IPS-11a (cell line): Measurements from ENCODE around the gene TRMO.
A peak's percentile ranks its signal among the peaks of the same experiment; 100 is the strongest.
"Not testable (repeated sequence)": the region's sequence is repeated elsewhere in the genome, so short reads cannot be mapped to it uniquely, and the experiment has no call there.

Experiments used
- H3K4me3 ChIP-seq: one replicate; pipeline ENCODE4 v1.5.1; 2013; ENCODE audit warnings: low read depth, low read length, control low read depth

TRMO gene

GRCh38 chr9:97921959-97922724, at the start of gene TRMO:
TSS of gene TRMO (minus strand) at chr9:97922500. CDS start at chr9:97922493, 7 bp downstream.
- peak within 1 kb of the TSS; percentile 82 for H3K4me3 ChIP-seq

DNA sequence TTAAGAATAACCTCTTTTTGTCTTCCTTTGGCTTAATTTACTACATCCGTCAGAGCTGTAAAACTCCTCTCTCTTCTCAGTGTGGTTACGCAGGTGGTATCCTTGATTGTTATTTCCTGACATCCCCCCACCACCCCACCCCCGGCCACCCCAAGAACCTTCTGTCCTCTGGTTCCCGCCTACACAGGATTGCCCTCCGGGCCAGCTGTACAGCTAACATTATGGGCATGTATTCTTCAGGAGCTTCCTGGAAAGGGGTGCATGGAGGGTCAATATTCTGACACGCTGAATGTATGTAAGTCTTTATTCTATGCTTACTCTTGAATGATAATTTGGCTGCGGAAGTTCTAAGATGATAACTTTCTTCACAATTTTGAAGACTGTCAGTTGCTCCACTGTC, 47.9 kb upstream of the TRMO start:
- H3K4me3 ChIP-seq, result no peak overlapping the region

GRCh38 chr9:97969014-97969413, 46.7 kb upstream of the TRMO start:
- H3K4me3 ChIP-seq, result no peak overlapping the region

DNA sequence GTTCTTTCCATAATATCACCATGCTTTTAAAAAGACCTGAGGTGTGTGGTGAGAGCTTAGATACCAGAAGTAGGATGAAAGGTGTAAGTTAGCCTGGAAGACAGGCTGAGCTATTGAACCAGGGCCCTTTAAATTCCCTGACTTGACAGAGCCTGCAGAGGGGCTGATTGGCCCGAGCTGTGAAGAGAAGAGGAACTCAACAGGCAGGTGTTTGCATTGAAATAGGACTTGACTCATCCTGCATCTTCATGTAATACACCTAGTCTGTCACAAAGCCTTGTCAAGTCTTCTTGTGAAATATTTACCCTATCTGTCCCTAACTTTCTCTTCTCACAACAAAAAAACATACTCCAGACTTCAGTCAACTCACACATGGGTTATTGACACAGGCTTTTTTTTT, 44.2 kb upstream of the TRMO start:
- no peak overlapping the region for H3K4me3 ChIP-seq

DNA sequence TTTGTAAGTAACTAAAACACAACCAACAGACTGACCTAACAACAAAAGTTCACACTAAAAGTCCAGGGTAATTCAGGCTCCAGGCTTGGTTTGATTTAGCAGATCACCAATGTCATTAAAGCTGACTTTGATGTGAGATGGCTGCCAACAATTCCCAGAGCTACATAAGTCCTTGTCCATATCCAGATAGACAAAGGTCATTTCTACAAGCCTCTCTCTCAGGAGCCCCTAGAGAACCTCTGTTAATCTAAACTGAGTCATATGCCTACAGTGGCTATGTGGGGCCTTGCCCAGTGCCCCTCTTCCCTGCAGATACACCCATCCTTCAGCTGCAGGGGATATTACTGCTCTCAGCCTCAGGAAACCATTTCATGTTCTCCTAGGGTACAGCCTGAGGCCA, 42.6 kb upstream of the TRMO start:
- H3K4me3 ChIP-seq, result no peak overlapping the region

GRCh38 chr9:97963232-97963631, 40.9 kb upstream of the TRMO start:
- no peak overlapping the region for H3K4me3 ChIP-seq

- H3K4me3 ChIP-seq, result no peak overlapping the region
Measured at GRCh38 chr9:97962575-97962974, 40.3 kb upstream of the TRMO start.

DNA sequence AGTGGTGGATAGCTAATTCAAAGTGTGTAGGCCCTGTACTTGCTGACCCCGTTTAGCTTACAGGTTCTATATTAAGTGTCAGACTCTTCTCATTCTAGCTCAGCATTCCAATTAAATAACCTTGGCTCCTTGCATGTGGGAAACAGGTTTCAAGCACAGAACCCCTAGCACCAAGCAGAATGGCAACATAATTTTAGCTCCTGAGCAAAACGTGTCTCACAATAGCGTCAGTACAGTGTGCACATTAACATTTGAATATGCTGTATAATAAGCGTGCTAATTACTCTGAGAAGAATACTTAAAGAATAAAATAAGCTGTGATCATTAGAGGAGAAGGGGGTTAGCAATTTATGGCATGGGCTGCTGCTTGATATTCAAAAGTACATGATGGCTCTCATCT, 39.8 kb upstream of the TRMO start:
- no peak overlapping the region for H3K4me3 ChIP-seq

DNA sequence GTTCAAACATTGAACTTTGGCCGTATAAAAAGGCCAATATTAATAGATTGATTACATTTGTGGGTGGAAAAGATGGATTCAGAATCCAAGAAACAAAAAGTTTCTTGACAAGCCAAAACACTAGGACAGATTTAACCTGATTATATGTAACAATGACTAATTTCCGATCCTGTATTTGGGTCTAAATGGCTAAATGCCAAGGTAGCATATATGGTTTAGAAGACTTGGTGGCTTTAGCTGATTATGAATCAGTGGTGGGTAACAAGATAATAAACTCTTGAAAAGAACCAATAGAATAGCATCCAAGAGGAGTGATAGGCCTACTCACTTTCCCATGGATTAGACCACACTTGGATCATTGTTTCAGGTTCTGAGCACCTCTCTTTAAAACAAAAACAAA, 39.1 kb upstream of the TRMO start:
- no peak overlapping the region for H3K4me3 ChIP-seq

GRCh38 chr9:97960678-97961328, 38.5 kb upstream of the TRMO start:
- not testable (repeated sequence) for H3K4me3 ChIP-seq

DNA sequence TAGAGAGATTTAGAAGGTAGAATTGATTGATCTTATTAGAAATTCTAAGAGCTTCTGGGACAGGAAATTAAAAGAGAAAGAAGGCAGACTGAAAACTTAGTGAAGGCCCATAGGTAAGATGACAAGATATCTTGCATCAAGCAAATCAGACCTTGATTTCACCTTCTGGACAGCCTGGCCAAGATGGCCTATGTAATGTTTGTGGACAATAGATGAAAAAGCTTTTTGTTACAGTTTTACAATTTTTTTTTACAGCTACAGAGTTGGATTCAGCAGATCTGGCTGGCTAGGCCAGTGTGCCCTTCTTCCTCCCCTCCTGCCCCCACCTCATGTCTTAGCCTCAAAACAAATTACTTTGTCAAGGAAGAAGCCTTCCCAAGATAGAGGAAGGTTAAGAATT, 37.3 kb upstream of the TRMO start:
- H3K4me3 ChIP-seq, result no peak overlapping the region

DNA sequence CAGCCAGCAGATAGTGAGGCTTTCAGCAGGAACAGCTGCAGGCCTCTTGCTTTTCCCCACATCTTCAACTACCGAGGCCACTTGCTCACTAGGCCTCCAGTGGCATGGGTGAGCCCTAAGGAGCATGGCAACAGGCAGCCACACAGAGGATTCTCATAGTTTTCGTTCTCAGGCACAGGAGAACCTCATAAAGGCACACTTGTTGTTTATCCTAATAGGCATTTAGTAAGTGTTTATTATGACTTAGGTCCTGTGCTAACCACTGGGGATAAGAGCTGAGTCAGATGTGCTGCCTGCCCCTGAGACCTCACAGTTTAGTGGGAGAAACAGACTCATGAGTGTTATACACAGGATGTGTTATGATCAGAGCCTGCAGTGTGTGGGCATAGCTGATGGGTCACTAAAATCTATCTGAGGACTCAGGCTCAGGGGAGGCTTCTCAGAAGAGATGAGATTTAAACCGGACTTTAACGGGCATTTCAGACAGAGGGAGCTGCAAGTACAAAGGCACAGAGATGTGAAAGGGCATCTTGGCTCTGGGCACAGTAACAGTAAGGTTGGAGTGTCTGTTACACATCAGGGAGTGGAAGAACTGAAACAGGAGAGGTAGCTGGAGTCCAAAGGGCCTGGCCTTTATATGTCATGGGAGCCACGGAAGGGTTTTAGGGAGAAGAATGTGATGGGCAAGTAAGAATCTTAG, 36.7 kb upstream of the TRMO start:
- H3K4me3 ChIP-seq, result no peak overlapping the region

DNA sequence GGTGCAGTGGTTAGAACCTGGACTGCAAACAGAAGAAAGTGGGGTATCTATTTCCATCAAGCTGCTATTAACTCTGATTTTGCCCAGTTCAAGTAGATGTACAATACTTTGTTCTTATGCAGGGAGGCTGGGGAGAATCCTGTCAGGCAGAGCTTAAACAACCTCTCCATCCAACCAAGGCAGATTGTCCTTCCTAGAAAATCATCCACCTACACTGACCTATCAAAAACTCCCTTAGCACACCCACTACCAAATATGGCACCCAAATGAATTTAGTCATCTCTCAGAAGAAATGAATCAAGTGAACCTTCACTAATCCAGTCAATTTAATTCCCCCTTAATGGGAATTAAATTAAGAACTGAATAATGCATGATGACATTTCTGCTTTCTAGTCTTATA, 34.0 kb upstream of the TRMO start:
- no peak overlapping the region for H3K4me3 ChIP-seq

DNA sequence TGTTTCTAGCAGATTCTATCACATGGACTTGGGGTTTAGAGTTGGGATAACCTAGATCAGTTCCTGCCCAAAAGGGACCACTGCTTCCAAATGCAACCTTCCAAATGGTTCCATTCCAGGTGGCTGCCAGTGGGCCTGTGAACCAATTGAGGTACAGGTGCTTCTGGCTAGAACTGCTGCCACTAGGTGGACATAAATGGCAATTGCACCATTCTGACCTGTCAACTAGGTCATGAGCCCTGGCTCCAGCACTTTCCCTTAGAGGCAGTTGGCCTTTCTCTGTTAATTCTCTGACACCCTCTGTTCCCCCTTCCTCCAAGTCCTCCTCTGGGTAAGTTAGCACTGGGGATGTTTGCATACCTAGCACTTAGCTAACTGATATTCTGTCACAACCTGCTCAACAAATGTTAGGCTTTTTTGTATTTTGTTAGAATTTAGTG, 32.3 kb upstream of the TRMO start:
- no peak overlapping the region for H3K4me3 ChIP-seq

DNA sequence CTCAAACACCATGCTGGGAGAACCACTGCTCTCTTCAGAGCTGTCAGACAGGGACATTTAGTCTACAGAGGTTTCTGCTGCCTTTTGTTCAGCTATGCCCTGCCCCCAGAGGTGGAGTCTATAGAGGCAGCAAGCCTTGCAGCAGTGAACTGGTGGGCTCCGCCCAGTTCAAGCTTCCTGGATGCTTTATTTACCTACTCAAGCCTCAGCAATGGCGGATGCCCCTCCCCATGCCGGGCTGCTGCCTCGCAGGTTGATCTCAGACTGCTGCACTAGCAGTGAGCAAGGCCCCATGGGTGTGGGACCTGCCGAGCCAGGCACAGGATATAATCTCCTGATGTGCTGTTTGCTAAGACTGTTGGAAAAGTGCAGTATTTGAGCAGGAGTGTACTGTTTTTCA, 28.6 kb upstream of the TRMO start:
- H3K4me3 ChIP-seq, result not testable (repeated sequence)

GRCh38 chr9:97947094-97947493, 24.8 kb upstream of the TRMO start:
- H3K4me3 ChIP-seq, result not testable (repeated sequence)

- not testable (repeated sequence) for H3K4me3 ChIP-seq
Measured at GRCh38 chr9:97945470-97945869, 23.2 kb upstream of the TRMO start.

DNA sequence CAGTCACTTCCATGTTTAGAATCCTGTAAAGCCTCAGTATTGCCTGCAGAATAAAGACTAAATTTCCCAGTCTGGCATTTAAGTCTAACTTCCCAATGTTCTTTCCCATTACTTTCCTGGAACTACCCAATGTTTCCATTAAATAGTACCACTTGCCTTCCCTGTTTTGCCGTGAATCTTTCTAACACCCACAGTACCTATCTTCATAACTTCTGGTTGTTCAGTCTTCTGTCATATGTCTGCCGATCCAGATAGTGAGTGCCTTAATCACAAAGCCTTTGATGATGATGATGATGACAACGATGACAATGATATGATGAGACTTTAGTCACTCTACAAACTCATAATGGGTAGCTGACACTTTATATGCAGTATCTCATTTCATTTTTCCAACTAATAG, 22.3 kb upstream of the TRMO start:
- no peak overlapping the region for H3K4me3 ChIP-seq

- no peak overlapping the region for H3K4me3 ChIP-seq
Measured at GRCh38 chr9:97943308-97943855, 21.1 kb upstream of the TRMO start.

GRCh38 chr9:97941323-97941722, 19.0 kb upstream of the TRMO start:
- no peak overlapping the region for H3K4me3 ChIP-seq

- no peak overlapping the region for H3K4me3 ChIP-seq
Measured at GRCh38 chr9:97940741-97941140, 18.4 kb upstream of the TRMO start.

DNA sequence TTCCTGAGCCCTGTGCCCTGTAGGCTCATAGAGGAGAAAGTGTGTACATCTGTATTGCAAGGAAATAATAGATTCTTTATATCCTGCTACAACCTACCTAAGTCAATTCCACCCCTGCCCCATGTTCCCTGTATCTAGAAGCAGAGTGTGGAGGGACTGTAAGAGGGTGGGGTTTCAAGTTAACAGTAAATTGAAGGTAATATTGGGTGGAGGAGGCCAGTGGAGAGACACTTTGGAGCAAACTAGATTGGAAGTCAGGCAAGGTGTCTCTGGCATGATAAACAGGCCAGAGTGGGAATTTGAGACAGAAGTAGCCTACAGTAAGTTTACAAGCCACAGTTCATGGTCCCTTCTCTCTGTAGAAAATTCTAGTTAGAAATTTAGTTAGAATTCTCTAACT, 17.9 kb upstream of the TRMO start:
- H3K4me3 ChIP-seq, result no peak overlapping the region
